IMR-90 (cell line): ENCODE results near the gene INMT. TPM values are rescaled to one million over a fixed set of nuclear protein-coding genes. Genes with fewer than 3 reads are reported as not detected.

Experiments used
- ATAC-seq: fragments of 200-7000 bp; cut with Tn5 transposase; 2 replicates; pipeline ENCODE4 v1.9.1; 2020; ENCODE audit warnings: low read depth, mild to moderate bottlenecking, moderate library complexity
- BruUV-seq: library from RNA; stranded (reverse); fragments of 400-500 nt; replicated peaks from 2 replicates; lab custom pipeline; 2021; lab: Mats Ljungman, UMichigan
- CTCF ChIA-PET: fragments of 300-600 bp; formaldehyde crosslinking; extraction: SDS; loops from one replicate; lab custom pipeline; 2021; ENCODE audit warnings: antibody characterized with exemption; lab: Yijun Ruan, JAX
- POLR2A ChIA-PET: fragments of 300-600 bp; sonication (Branson Sonifier 250); formaldehyde crosslinking; loops from one replicate; lab custom pipeline; 2022; ENCODE audit warnings: antibody characterized with exemption; ENCODE audit not compliant: unreplicated experiment; lab: Charles Lee
- DNase-seq: peaks from one replicate; pipeline ENCODE4 v3.0.0; 2013
- H2AFZ ChIP-seq: replicated peaks from 2 replicates; pipeline ENCODE3; 2013; ENCODE audit warnings: low read length, mild to moderate bottlenecking; ENCODE audit not compliant: poor library complexity
- H2AK5ac ChIP-seq: 2 replicates; pipeline ENCODE4 v1.6.1; 2013; ENCODE audit warnings: low read depth, low read length, inconsistent platforms
- H2AK9ac ChIP-seq: replicated peaks from 2 replicates; pipeline ENCODE3; 2013; ENCODE audit warnings: mild to moderate bottlenecking, low read depth, low read length, moderate library complexity; ENCODE audit not compliant: poor library complexity
- H2BK120ac ChIP-seq: 2 replicates; pipeline ENCODE4 v1.6.1; 2013; ENCODE audit warnings: low read depth, low read length, inconsistent platforms
- H2BK15ac ChIP-seq: 3 replicates; pipeline ENCODE4 v1.6.1; 2013; ENCODE audit warnings: low read depth, low read length, inconsistent platforms
- H2BK20ac ChIP-seq: 2 replicates; pipeline ENCODE4 v1.6.1; 2013; ENCODE audit warnings: low read depth, mild to moderate bottlenecking, inconsistent platforms, low read length, moderate library complexity
- H2BK5ac ChIP-seq: 2 replicates; pipeline ENCODE4 v1.6.1; 2013; ENCODE audit warnings: mild to moderate bottlenecking, low read depth, low read length, inconsistent platforms; ENCODE audit not compliant: poor library complexity, severe bottlenecking
- H3K14ac ChIP-seq: replicated peaks from 2 replicates; pipeline ENCODE4 v1.6.1; 2013; ENCODE audit warnings: low read depth, low read length, inconsistent platforms
- H3K18ac ChIP-seq: 2 replicates; pipeline ENCODE4 v1.6.1; 2013; ENCODE audit warnings: low read depth, low read length, control low read depth
- H3K23ac ChIP-seq: 2 replicates; pipeline ENCODE4 v1.6.1; 2013; ENCODE audit warnings: low read depth, low read length, inconsistent platforms
- H3K27ac ChIP-seq: 2 replicates; pipeline ENCODE4 v1.5.1; 2013; ENCODE audit warnings: mild to moderate bottlenecking, control low read depth, low read length; ENCODE audit not compliant: insufficient read depth
- H3K27me3 ChIP-seq: 2 replicates; pipeline ENCODE4 v1.6.1; 2013; ENCODE audit warnings: low read length; ENCODE audit not compliant: control insufficient read depth, insufficient read depth
- H3K36me3 ChIP-seq: 2 replicates; pipeline ENCODE4 v1.6.1; 2013; ENCODE audit warnings: low read length, mixed read lengths; ENCODE audit not compliant: control insufficient read depth, insufficient read depth
- H3K4ac ChIP-seq: 2 replicates; pipeline ENCODE4 v1.6.1; 2013; ENCODE audit warnings: low read depth, low read length, inconsistent platforms
- H3K4me1 ChIP-seq: 2 replicates; pipeline ENCODE4 v1.6.1; 2013; ENCODE audit warnings: low read length, mixed read lengths; ENCODE audit not compliant: control insufficient read depth, insufficient read depth
- H3K4me2 ChIP-seq: 2 replicates; pipeline ENCODE4 v1.6.1; 2013; ENCODE audit warnings: low read depth, mild to moderate bottlenecking, control low read depth, low read length, moderate library complexity
- H3K4me3 ChIP-seq: 2 replicates; pipeline ENCODE4 v1.5.1; 2013; ENCODE audit warnings: low read depth, mild to moderate bottlenecking, control low read depth, low read length, moderate library complexity; ENCODE audit not compliant: insufficient read depth
- H3K56ac ChIP-seq: 2 replicates; pipeline ENCODE4 v1.6.1; 2013; ENCODE audit warnings: low read length, inconsistent platforms; ENCODE audit not compliant: insufficient read depth; ENCODE audit errors: extremely low read depth
- H3K79me1 ChIP-seq, 2 experiments: 2 replicates each; pipeline ENCODE4 v1.6.1; 2013; ENCODE audit warnings: low read length in 2 of 2, inconsistent platforms in 1 of 2, low read depth in 1 of 2
- H3K9ac ChIP-seq: 2 replicates; pipeline ENCODE4 v1.6.1; 2013; ENCODE audit warnings: low read depth, low read length, control low read depth
- H3K9me1 ChIP-seq: 2 replicates; pipeline ENCODE4 v1.6.1; 2013; ENCODE audit warnings: low read length, inconsistent platforms; ENCODE audit not compliant: insufficient read depth
- H3K9me3 ChIP-seq: 2 replicates; pipeline ENCODE4 v1.6.1; 2013; ENCODE audit warnings: low read length; ENCODE audit not compliant: control insufficient read depth, insufficient read depth
- H4K20me1 ChIP-seq: 2 replicates; pipeline ENCODE4 v1.6.1; 2013; ENCODE audit warnings: low read length, inconsistent platforms; ENCODE audit not compliant: insufficient read depth
- H4K5ac ChIP-seq: 2 replicates; pipeline ENCODE4 v1.6.1; 2013; ENCODE audit warnings: mild to moderate bottlenecking, low read depth, low read length, control low read depth
- H4K8ac ChIP-seq, 2 experiments: 2 replicates each; pipeline ENCODE4 v1.6.1; 2013; ENCODE audit warnings: low read depth in 2 of 2, low read length in 2 of 2, control low read depth in 1 of 2, inconsistent platforms in 1 of 2
- H4K91ac ChIP-seq: 2 replicates; pipeline ENCODE4 v1.6.1; 2013; ENCODE audit warnings: low read depth, low read length, inconsistent platforms; ENCODE audit not compliant: insufficient read depth
- BHLHE40 ChIP-seq: fragments of 150-350 bp; IDR thresholded peaks from 2 replicates; pipeline ENCODE4 v1.6.1; 2016; ENCODE audit warnings: mild to moderate bottlenecking, low read depth, low read length
- CEBPB ChIP-seq: IDR thresholded peaks from 2 replicates; pipeline ENCODE4 v1.6.1; 2012; ENCODE audit warnings: low read depth, low read length, improper control_type of control experiment
- CHD1 ChIP-seq: IDR thresholded peaks from 2 replicates; pipeline ENCODE4 v1.6.1; 2012; ENCODE audit warnings: low read depth, low read length, improper control_type of control experiment
- FOS ChIP-seq: fragments of 150-350 bp; IDR thresholded peaks from 2 replicates; pipeline ENCODE4 v1.6.1; 2016; ENCODE audit warnings: low read depth, low read length
- MAFK ChIP-seq: IDR thresholded peaks from 2 replicates; pipeline ENCODE4 v1.6.1; 2012; ENCODE audit warnings: low read depth, low read length, improper control_type of control experiment
- MAZ ChIP-seq: IDR thresholded peaks from 2 replicates; pipeline ENCODE4 v1.6.1; 2012; ENCODE audit warnings: low read depth, mild to moderate bottlenecking, low read length, improper control_type of control experiment, moderate library complexity, borderline replicate concordance
- MXI1 ChIP-seq: IDR thresholded peaks from 2 replicates; pipeline ENCODE4 v1.6.1; 2012; ENCODE audit warnings: low read depth, mild to moderate bottlenecking, low read length, moderate library complexity, borderline replicate concordance
- NFE2L2 ChIP-seq: fragments of 150-350 bp; IDR thresholded peaks from 2 replicates; pipeline ENCODE4 v1.6.1; 2016; ENCODE audit warnings: low read depth, mild to moderate bottlenecking, low read length
- POLR2A ChIP-seq: IDR thresholded peaks from 2 replicates; pipeline ENCODE4 v1.6.1; 2012; ENCODE audit warnings: mild to moderate bottlenecking, low read depth, low read length
- RAD21 ChIP-seq: IDR thresholded peaks from 2 replicates; pipeline ENCODE4 v1.6.1; 2012; ENCODE audit warnings: low read length, improper control_type of control experiment
- RCOR1 ChIP-seq: IDR thresholded peaks from 2 replicates; pipeline ENCODE4 v1.6.1; 2012; ENCODE audit warnings: mild to moderate bottlenecking, low read length, improper control_type of control experiment; ENCODE audit not compliant: insufficient replicate concordance
- RFX5 ChIP-seq: IDR thresholded peaks from 2 replicates; pipeline ENCODE4 v1.8.0; 2012; ENCODE audit warnings: low read depth, mild to moderate bottlenecking, low read length, moderate library complexity
- SMC3 ChIP-seq: fragments of 150-350 bp; IDR thresholded peaks from 2 replicates; pipeline ENCODE4 v1.6.1; 2016; ENCODE audit warnings: low read depth, mild to moderate bottlenecking, antibody characterized with exemption, low read length, moderate library complexity
- WGBS, 2 experiments: methylation state at CpG; one replicate each; pipeline versions ENCODE4 v1.1.5 to v1.1.7; 2013; ENCODE audit warnings: missing lambda C conversion rate in 2 of 2; ENCODE audit not compliant: insufficient read length in 1 of 2; ENCODE audit errors: extremely low coverage in 2 of 2; 5-methylcytosine and 5-hydroxymethylcytosine counted together
- dilution Hi-C: fragments of 300-500 bp; cut with HindIII; formaldehyde crosslinking; loops from one replicate; pipeline ENCODE4 v1.14.3; 2018; ENCODE audit warnings: low sequenced_read_pairs; ENCODE audit not compliant: unreplicated experiment
- in situ Hi-C: fragments of 300-500 bp; cut with MboI; formaldehyde crosslinking; loops from 3 replicates; pipeline ENCODE4 v1.14.3; 2019; ENCODE audit warnings: low sequenced_read_pairs, inconsistent platforms, mixed read lengths
- intact Hi-C: fragments of 100-400 bp; cut with micrococcal nuclease; formaldehyde crosslinking; loops from 2 replicates; pipeline ENCODE4 v1.10.0; 2022
- polyA plus RNA-seq, 3 experiments: library from polyadenylated mRNA; depleted of rRNA; stranded (reverse); fragments of >200 nt; gene quantifications; 2 replicates each; pipeline ENCODE4 v1.2.3, GENCODE V29; 2012; ENCODE audit warnings: low replicate concordance in 1 of 3
- total RNA-seq: library from RNA; depleted of rRNA; stranded (reverse); fragments of >200 nt; gene quantifications from 2 replicates; pipeline ENCODE4 v1.2.3, GENCODE V29; 2012
- TF ChIP-seq, protein P1 (sequence below): fragments of 150-350 bp; IDR thresholded peaks from 2 replicates; pipeline ENCODE4 v1.6.1; 2016; ENCODE audit warnings: low read depth, mild to moderate bottlenecking, low read length, moderate library complexity, borderline replicate concordance
- TF ChIP-seq, protein P2 (sequence below): fragments of 150-350 bp; IDR thresholded peaks from 2 replicates; pipeline ENCODE4 v1.6.1; 2017; ENCODE audit warnings: mild to moderate bottlenecking, antibody characterized with exemption, low read length, low read depth
- TF ChIP-seq, protein P3 (sequence below): conservative IDR thresholded peaks from 2 replicates; pipeline ENCODE4 v1.5.1; 2012; ENCODE audit warnings: mild to moderate bottlenecking, low read depth, low read length, improper control_type of control experiment

Gene INMT
- total and polyA plus RNA-seq, 2 of the 4 experiments (the other 2 are of a cell fraction): 0.39 to 2.2 TPM

DNA sequence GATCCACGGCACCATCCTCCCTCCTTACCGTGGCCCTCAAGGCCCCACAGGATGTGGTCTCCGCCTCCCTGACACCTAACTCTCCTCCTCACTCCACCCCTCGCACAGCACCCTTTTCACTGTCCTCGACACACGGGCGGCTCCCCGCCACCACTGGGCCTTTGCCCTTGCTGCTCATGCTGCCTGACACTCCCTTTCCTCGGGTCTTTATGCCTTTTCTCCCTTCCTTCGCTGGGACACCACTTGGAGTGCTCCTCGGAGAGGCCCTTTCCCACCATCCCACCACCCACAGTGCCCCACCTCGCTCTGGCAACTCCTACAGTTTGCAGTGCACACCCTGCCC lies 7.9 kb upstream of the INMT start:
- H3K9ac ChIP-seq: no peak overlapping the region
- H4K8ac ChIP-seq: no peak overlapping the region
- no peak overlapping the region for H3K18ac ChIP-seq
- H3K14ac ChIP-seq: no peak overlapping the region
- H3K56ac ChIP-seq: no peak overlapping the region
- H3K27me3 ChIP-seq: peaks cover 2% of the 10 kb centered on the region; the same call in 1 of the 2 replicates
- intact Hi-C loops: loop anchor here (5.0 kb wide), 2 partner anchors 117 to 238 kb away; no protein-coding TSS in a partner anchor
- no peak overlapping the region for H2AK5ac ChIP-seq
- ChIA-PET CTCF (interaction anchor here (1.0 kb wide), 1 partner anchor 239 kb away, joined by 3 read pairs; no protein-coding TSS in a partner anchor), POLR2A (no interaction called here)
- H3K4ac ChIP-seq: no peak overlapping the region
- no peak overlapping the region for H2AFZ ChIP-seq
- H3K36me3 ChIP-seq: no peaks in the 10 kb centered on the region
- TF ChIP-seq CEBPB (no peak), FOS (no peak), MAZ (no peak), RAD21 (no peak), MXI1 (no peak), RFX5 (no peak), BHLHE40 (no peak), RCOR1 (no peak), POLR2A (no peak), SMC3 (no peak), CHD1 (no peak), NFE2L2 (no peak), MAFK (no peak)
- TF ChIP-seq, protein P1, sequence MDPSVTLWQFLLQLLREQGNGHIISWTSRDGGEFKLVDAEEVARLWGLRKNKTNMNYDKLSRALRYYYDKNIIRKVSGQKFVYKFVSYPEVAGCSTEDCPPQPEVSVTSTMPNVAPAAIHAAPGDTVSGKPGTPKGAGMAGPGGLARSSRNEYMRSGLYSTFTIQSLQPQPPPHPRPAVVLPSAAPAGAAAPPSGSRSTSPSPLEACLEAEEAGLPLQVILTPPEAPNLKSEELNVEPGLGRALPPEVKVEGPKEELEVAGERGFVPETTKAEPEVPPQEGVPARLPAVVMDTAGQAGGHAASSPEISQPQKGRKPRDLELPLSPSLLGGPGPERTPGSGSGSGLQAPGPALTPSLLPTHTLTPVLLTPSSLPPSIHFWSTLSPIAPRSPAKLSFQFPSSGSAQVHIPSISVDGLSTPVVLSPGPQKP: no peak
- TF ChIP-seq, protein P2, sequence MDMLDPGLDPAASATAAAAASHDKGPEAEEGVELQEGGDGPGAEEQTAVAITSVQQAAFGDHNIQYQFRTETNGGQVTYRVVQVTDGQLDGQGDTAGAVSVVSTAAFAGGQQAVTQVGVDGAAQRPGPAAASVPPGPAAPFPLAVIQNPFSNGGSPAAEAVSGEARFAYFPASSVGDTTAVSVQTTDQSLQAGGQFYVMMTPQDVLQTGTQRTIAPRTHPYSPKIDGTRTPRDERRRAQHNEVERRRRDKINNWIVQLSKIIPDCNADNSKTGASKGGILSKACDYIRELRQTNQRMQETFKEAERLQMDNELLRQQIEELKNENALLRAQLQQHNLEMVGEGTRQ: no peak
- TF ChIP-seq, protein P3, sequence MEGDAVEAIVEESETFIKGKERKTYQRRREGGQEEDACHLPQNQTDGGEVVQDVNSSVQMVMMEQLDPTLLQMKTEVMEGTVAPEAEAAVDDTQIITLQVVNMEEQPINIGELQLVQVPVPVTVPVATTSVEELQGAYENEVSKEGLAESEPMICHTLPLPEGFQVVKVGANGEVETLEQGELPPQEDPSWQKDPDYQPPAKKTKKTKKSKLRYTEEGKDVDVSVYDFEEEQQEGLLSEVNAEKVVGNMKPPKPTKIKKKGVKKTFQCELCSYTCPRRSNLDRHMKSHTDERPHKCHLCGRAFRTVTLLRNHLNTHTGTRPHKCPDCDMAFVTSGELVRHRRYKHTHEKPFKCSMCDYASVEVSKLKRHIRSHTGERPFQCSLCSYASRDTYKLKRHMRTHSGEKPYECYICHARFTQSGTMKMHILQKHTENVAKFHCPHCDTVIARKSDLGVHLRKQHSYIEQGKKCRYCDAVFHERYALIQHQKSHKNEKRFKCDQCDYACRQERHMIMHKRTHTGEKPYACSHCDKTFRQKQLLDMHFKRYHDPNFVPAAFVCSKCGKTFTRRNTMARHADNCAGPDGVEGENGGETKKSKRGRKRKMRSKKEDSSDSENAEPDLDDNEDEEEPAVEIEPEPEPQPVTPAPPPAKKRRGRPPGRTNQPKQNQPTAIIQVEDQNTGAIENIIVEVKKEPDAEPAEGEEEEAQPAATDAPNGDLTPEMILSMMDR: no peak
- H2AK9ac ChIP-seq: no peak overlapping the region
- no peaks in the 10 kb centered on the region for H3K9me1 ChIP-seq
- no peak for ATAC-seq
- BruUV-seq: no TSS peak
- H4K5ac ChIP-seq: no peak overlapping the region
- H2BK20ac ChIP-seq: no peak overlapping the region
- H3K79me1 ChIP-seq: no peaks in the 10 kb centered on the region
- no peaks in the 10 kb centered on the region for H3K4me1 ChIP-seq
- no peak overlapping the region; the same call in 2 of the 3 replicates for H2BK15ac ChIP-seq
- no peak overlapping the region for H3K4me2 ChIP-seq
- H4K91ac ChIP-seq: no peak overlapping the region
- no peaks in the 10 kb centered on the region for H4K20me1 ChIP-seq
- no peak overlapping the region for H3K4me3 ChIP-seq
- 78% methylated on average over 9 of the region's 12 CpGs; no CpG with 5 or more reads in 1 of the 2 experiments for WGBS, 2 experiments
- H2BK120ac ChIP-seq: no peak overlapping the region
- in situ Hi-C loops: no loop called here
- dilution Hi-C loops: no loop called here
- H2BK5ac ChIP-seq: no peak overlapping the region
- H3K9me3 ChIP-seq: no peaks in the 10 kb centered on the region
- no peak overlapping the region for H3K27ac ChIP-seq
- no peak overlapping the region for H3K23ac ChIP-seq
- no peak for DNase-seq
